HG03108 (cell line): ENCODE results near the gene CSRP1.
A peak's percentile ranks its signal among the peaks of the same experiment; 100 is the strongest.
"Not testable (repeated sequence)": the region's sequence is repeated elsewhere in the genome, so short reads cannot be mapped to it uniquely, and the experiment has no call there.

ENCODE experiments used
- ATAC-seq: cut with Tn5 transposase; IDR thresholded peaks from one replicate; pipeline ENCODE4 v1.9.1; 2021; ENCODE audit warnings: moderate library complexity; ENCODE audit not compliant: unreplicated experiment

Gene CSRP1

GRCh38 chr1:201497935-201498509 lies 8.9 kb downstream of the CSRP1 start:
- no peak for ATAC-seq

DNA sequence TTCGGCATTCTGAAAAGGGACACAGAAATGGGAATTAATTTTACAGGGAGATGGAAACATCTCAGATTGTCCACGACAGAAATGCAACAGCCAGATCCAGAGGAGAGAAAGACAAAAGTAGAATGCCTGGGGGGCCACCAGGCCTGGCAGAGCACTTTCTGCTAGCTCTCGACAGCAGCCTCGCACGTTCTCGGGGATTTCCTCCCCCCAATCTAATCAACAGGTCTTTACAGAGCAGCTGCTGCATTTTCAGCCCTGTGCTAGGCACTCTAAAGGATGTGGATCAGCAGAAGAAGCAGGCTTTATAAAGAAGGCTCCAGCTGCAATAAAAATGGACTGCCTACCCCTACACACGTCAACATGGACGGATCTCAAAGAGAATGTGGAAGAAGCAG lies 10.6 kb downstream of the CSRP1 start:
- ATAC-seq: no peak

- no peak for ATAC-seq
Observed at GRCh38 chr1:201495551-201496295, 11.2 kb downstream of the CSRP1 start.

DNA sequence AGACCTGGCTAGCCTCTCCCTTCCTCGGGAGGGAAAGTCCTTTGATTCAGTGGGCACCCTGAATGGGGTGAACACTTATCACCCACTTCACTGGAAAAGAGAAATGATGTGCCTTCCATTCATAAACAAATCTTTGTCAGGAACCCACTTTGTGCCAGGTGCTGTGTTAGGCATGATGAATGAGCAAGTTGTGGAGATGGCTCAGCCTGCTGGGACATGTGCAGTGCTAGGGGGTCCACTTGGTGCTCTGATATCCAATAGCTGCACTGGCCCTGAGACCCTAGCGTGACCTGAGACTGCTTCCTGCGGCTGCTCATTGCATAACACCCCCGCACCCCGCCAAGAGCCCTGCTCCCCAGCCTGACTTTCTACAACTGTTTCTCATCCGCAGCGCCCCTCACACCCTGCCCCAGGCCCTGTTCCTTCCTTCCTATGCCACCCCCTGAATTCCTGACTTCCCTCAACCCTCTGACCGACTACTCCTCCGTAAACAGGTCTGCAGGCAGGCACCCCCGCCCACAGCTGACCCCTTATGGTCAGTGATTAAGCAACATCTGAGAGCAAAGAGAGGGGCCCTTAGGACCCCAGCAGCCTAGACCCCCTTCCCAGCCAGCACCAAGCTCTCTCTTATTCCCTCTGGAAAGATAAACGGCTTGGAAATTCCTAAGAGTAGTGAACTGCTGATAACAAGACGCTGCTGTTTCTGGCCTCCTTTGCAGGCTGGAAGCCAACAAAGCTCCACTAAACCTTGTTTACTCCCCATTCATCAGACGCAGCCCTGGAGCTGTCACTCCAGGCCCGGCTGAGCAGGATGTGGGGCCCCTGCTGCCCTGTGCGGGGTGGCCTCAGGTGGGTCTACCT lies 12.9 kb downstream of the CSRP1 start:
- no peak for ATAC-seq

- ATAC-seq: not testable (repeated sequence)
Observed at GRCh38 chr1:201493026-201493656, 13.8 kb downstream of the CSRP1 start.

DNA sequence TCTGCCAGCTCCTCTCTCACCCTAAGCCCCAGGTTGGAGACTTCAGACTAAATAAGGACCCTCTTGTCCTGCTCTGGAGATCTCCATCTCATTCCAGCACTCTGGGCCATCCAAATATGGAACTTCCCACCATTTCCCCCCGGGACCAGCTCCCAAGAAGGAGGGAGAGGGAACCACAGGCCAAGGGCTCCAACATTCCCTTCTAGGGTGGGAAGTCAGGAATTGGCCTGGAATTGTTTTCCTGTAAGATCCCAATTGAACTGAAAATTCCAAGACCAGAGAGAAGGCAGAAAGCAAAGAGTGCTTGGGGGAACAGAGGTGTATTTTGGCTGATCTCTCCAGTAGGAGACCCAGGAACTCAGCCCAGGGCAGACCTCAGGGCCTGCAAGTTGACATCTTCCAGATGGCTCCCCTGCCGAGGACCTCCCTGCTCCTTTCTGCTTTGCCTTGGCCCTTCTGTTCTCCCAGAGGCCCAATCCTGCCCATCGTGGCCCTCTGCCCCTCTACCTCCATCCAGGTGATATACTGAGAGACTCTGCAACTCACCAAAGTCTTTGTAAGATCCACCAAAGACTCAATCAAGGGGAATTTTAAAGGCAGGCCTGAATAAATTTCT lies 14.9 kb downstream of the CSRP1 start:
- no peak for ATAC-seq

GRCh38 chr1:201490708-201491131 lies 16.2 kb downstream of the CSRP1 start:
- ATAC-seq: no peak

DNA sequence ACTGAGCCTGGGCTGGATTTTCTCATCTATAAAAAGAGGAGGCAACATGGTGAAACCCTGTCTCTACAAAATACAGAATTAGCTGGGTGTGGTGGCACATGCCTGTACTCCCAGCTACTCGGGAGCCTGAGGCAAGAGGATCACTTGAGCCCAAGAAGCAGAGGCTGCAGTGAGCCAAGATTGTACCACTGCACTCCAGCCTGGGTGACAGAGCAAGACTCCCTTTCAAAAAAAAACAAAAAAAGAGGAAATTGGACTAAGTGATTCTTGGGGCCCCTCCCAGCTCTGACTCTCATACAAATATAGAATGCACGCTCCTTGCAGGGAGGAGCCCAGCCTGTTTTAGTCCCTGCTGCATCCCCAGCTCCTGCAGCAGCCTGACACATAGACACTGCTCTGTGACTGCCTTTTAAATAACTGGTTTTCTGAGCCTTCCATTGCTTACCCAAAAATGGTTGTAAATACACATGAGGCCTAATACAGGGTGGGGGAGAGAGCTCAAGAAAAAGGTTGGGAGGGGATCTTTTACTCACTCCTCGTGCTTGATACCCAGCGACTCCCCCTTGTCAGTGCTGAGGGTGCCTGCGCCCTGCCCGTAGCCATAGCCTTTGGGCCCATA lies 17.2 kb downstream of the CSRP1 start:
- no peak for ATAC-seq

GRCh38 chr1:201488830-201489589 lies 17.9 kb downstream of the CSRP1 start:
- ATAC-seq: no peak

GRCh38 chr1:201487742-201488141 lies 19.2 kb downstream of the CSRP1 start:
- no peak for ATAC-seq

GRCh38 chr1:201486187-201486586 lies 20.7 kb downstream of the CSRP1 start:
- ATAC-seq: no peak

- ATAC-seq: no peak
Observed at GRCh38 chr1:201485184-201485774, 21.6 kb downstream of the CSRP1 start.

- ATAC-seq: no peak
Observed at GRCh38 chr1:201483373-201483949, 23.5 kb downstream of the CSRP1 start.

- ATAC-seq: no peak
Observed at GRCh38 chr1:201482755-201483154, 24.2 kb downstream of the CSRP1 start.

DNA sequence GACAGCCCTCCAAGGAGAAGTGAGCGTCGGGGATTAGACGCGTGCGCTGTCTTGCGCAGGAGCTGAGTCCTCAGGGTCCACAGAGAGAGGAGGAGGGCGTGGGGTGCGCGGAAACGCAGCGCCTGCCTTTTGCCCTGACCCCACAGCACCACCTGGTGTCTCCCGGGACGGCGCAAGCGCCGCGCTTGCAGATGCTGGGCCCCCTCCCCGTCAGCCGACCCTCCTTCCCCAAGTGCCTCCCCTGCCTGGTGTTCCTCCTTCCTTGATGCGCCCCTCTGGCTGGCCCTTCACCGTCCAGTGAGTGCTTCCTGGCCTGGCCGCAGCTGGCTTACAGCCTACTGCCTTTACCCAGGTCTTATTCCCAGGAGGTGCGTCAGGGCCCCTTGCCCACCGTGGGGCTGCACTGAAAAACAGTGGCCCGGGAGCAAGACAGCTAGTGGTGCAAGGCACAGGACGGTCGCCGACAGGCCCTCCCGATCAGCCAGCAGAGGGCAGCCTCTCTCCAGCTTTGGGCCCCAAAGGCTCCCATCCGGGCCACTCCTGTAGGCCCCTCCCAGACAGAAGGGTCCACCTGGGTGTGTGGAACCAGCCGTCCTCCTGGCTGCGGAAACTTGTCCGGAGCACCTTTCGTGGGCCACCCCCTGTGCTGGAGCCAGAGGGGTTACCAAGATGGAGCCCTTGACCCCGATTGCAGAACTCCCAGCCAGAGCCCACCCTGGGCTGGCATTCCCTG lies 25.0 kb downstream of the CSRP1 start:
- peak; percentile 58 for ATAC-seq

DNA sequence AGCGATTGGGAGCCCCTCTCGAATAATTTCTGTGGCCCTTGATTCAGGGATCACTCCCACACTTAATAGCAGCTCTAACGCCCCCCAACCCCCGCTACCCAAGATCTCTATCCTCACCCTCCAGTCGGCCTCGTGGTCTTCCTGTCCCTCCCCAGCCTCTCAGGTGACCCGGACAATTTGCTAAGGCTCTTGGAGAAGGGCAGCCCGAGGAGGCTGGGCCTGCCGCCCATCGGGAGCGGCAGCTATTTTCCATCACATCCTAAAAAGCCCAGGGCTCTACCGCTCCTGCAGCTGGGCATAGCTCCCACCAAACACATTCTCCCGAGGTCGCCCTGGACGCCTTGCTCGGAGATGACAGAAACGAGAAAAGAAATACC lies 25.9 kb downstream of the CSRP1 start:
- ATAC-seq: no peak

GRCh38 chr1:201480231-201481003 lies 26.5 kb downstream of the CSRP1 start:
- ATAC-seq: peak; percentile 49
